ENCODE data around the gene SORCS1.
"Not testable (repeated sequence)": the region's sequence is repeated elsewhere in the genome, so short reads cannot be mapped to it uniquely, and the experiment has no call there.

Gene SORCS1

GRCh38 chr10:107037192-107038122 lies 127.0 kb downstream of the SORCS1 start:
- no peak for DNase-seq

- no peak for DNase-seq
Observed at GRCh38 chr10:107033799-107034422, 130.6 kb downstream of the SORCS1 start.

- DNase-seq: no peak
Observed at GRCh38 chr10:107032700-107033401, 131.7 kb downstream of the SORCS1 start.

- DNase-seq: no peak
Observed at GRCh38 chr10:107031931-107032699, 132.4 kb downstream of the SORCS1 start.

- no peak for DNase-seq
Observed at GRCh38 chr10:107028236-107028635, 136.3 kb downstream of the SORCS1 start.

- DNase-seq: no peak
Observed at GRCh38 chr10:107025676-107026075, 138.8 kb downstream of the SORCS1 start.

- not testable (repeated sequence) for DNase-seq
Observed at GRCh38 chr10:107024033-107024432, 140.5 kb downstream of the SORCS1 start.

GRCh38 chr10:107022600-107023354 lies 141.7 kb downstream of the SORCS1 start:
- no peak for DNase-seq

GRCh38 chr10:107019154-107019553 lies 145.4 kb downstream of the SORCS1 start:
- DNase-seq: no peak

- no peak for DNase-seq
Observed at GRCh38 chr10:107013258-107014006, 151.1 kb downstream of the SORCS1 start.

- DNase-seq: no peak
Observed at GRCh38 chr10:107011992-107012391, 152.5 kb downstream of the SORCS1 start.

- DNase-seq: no peak
Observed at GRCh38 chr10:107011105-107011504, 153.4 kb downstream of the SORCS1 start.

- DNase-seq: no peak
Observed at GRCh38 chr10:107010531-107010930, 154.0 kb downstream of the SORCS1 start.

GRCh38 chr10:107004362-107004761 lies 160.1 kb downstream of the SORCS1 start:
- no peak for DNase-seq

- DNase-seq: no peak
Observed at GRCh38 chr10:107002068-107002467, 162.4 kb downstream of the SORCS1 start.

GRCh38 chr10:106999118-106999707 lies 165.3 kb downstream of the SORCS1 start:
- no peak for DNase-seq

GRCh38 chr10:106997721-106998120 lies 166.8 kb downstream of the SORCS1 start:
- DNase-seq: no peak

- DNase-seq: no peak
Observed at GRCh38 chr10:106996510-106996909, 168.0 kb downstream of the SORCS1 start.

- no peak for DNase-seq
Observed at GRCh38 chr10:106992055-106992454, 172.5 kb downstream of the SORCS1 start.

- DNase-seq: no peak
Observed at GRCh38 chr10:106991091-106991490, 173.4 kb downstream of the SORCS1 start.

- DNase-seq: no peak
Observed at GRCh38 chr10:106987362-106987761, 177.1 kb downstream of the SORCS1 start.

Data from activated CD4-positive, CD25-positive, alpha-beta regulatory T cell treated with anti-CD3 and anti-CD28 coated beads, Interleukin-2, amount 50 U/mL, for 72 hours (primary cell).